ENCODE measurements around the gene ENTR1.

- no peak for TF ChIP-seq CTCF (conservative IDR thresholded peaks at IDR 0.05 in 1 of 2, IDR thresholded peaks at IDR 0.05 in 1 of 2; ENCODE audit: extremely low read depth in 1 of 2, insufficient read depth in 1 of 2, low read depth in 1 of 2, low read length in 2 of 2)
- TF ChIP-seq EZH2 (IDR thresholded peaks at IDR 0.05; ENCODE audit: borderline replicate concordance, low read length): no peak
These were observed 2.5 kb upstream of the ENTR1 start for GRCh38 chr9:136412962-136413361.

Measured in mammary epithelial cell (primary cell).